ENCODE data around the gene TAF7L.

Gene TAF7L

GRCh38 chrX:101223226-101223625, 67.9 kb downstream of the TAF7L start:
- no peaks in the 10 kb centered on the region for H3K27me3 ChIP-seq (ENCODE audit: low read length)
- H3K79me2 ChIP-seq (ENCODE audit: insufficient read depth, low read length) = no peaks in the 10 kb centered on the region
- H3K4me2 ChIP-seq (ENCODE audit: low read depth, low read length, poor library complexity, severe bottlenecking) = no peak overlapping the region
- no peaks in the 10 kb centered on the region for H3K36me3 ChIP-seq (ENCODE audit: low read length)
- H3K9ac ChIP-seq (ENCODE audit: low read length) = no peak overlapping the region
- H3K9me3 ChIP-seq (ENCODE audit: insufficient read depth, low read length) = no peaks in the 10 kb centered on the region
- no peak overlapping the region for H3K27ac ChIP-seq (ENCODE audit: low read depth, low read length)
- no peaks in the 10 kb centered on the region for H3F3A ChIP-seq (ENCODE audit: insufficient read depth)
- no peak overlapping the region for H2AFZ ChIP-seq (ENCODE audit: low read depth, low read length, severe bottlenecking)
- no peaks in the 10 kb centered on the region for H3K9me2 ChIP-seq (replicated peaks; ENCODE audit: insufficient read depth, low read length)
- no peaks in the 10 kb centered on the region for H4K20me1 ChIP-seq (ENCODE audit: low read depth, low read length)
- no peak overlapping the region for H3K4me3 ChIP-seq (ENCODE audit: insufficient read depth, low read length, poor library complexity, severe bottlenecking)
- no peak for TF ChIP-seq EZH2phosphoT487 (conservative IDR thresholded peaks at IDR 0.05; ENCODE audit: low read length)
- no peak for TF ChIP-seq CTCF (IDR thresholded peaks at IDR 0.05; ENCODE audit: insufficient read depth, low read length, poor library complexity, severe bottlenecking)

DNA sequence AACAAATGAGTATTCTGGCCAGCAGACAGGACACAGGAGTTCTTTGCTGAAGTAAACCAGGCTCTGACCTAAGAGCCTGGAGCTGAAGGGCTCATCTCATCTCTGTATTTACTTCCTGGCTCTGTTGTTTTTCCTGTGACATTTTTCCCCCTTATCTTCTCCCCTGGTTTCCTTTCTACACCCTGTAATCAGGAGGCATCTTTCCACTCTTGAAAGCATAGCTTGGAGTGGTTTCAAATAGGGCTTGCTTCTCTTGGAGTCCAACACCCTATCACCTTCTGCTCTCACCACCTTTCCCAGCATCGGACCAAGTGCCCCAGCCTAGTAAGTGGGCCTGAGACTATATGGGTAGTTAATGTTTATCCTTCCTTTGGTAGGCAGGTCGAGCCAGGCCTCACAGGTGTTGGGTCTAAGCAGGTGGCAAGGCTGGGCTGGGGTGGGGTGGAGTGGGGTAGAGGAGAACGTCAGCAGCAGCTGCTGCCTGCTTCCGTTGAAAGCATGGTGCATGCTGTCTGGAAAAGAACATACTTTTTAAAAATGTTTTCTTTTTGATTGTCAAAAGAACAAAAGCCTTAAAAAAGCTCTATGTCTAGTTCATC, 70.4 kb downstream of the TAF7L start:
- H3K9ac ChIP-seq (ENCODE audit: low read length) = no peak overlapping the region
- H3K27ac ChIP-seq (ENCODE audit: low read depth, low read length) = no peak overlapping the region
- no peaks in the 10 kb centered on the region for H3K9me3 ChIP-seq (ENCODE audit: insufficient read depth, low read length)
- H3K9me2 ChIP-seq (replicated peaks; ENCODE audit: insufficient read depth, low read length) = no peaks in the 10 kb centered on the region
- no peak overlapping the region for H2AFZ ChIP-seq (ENCODE audit: low read depth, low read length, severe bottlenecking)
- H3K4me3 ChIP-seq (ENCODE audit: insufficient read depth, low read length, poor library complexity, severe bottlenecking) = no peak overlapping the region
- TF ChIP-seq CTCF (IDR thresholded peaks at IDR 0.05; ENCODE audit: insufficient read depth, low read length, poor library complexity, severe bottlenecking) (no peak), EZH2phosphoT487 (conservative IDR thresholded peaks at IDR 0.05; ENCODE audit: low read length) (no peak)
- no peak overlapping the region for H3K4me2 ChIP-seq (ENCODE audit: low read depth, low read length, poor library complexity, severe bottlenecking)
- H3K36me3 ChIP-seq (ENCODE audit: low read length) = no peaks in the 10 kb centered on the region
- no peaks in the 10 kb centered on the region for H3K27me3 ChIP-seq (ENCODE audit: low read length)
- H4K20me1 ChIP-seq (ENCODE audit: low read depth, low read length) = no peaks in the 10 kb centered on the region
- no peaks in the 10 kb centered on the region for H3K79me2 ChIP-seq (ENCODE audit: insufficient read depth, low read length)
- H3F3A ChIP-seq (ENCODE audit: insufficient read depth) = no peaks in the 10 kb centered on the region

- Histone ChIP-seq H3F3A (ENCODE audit: insufficient read depth) (no peaks in the 10 kb centered on the region), H2AFZ (ENCODE audit: low read depth, low read length, severe bottlenecking) (no peak overlapping the region), H3K27me3 (ENCODE audit: low read length) (no peaks in the 10 kb centered on the region), H3K9me2 (replicated peaks; ENCODE audit: insufficient read depth, low read length) (no peaks in the 10 kb centered on the region), H3K79me2 (ENCODE audit: insufficient read depth, low read length) (no peaks in the 10 kb centered on the region), H3K27ac (ENCODE audit: low read depth, low read length) (no peak overlapping the region), H3K4me2 (ENCODE audit: low read depth, low read length, poor library complexity, severe bottlenecking) (no peak overlapping the region), H4K20me1 (ENCODE audit: low read depth, low read length) (no peaks in the 10 kb centered on the region), H3K36me3 (ENCODE audit: low read length) (no peaks in the 10 kb centered on the region), H3K9me3 (ENCODE audit: insufficient read depth, low read length) (no peaks in the 10 kb centered on the region), H3K4me3 (ENCODE audit: insufficient read depth, low read length, poor library complexity, severe bottlenecking) (no peak overlapping the region), H3K9ac (ENCODE audit: low read length) (no peak overlapping the region)
- TF ChIP-seq EZH2phosphoT487 (conservative IDR thresholded peaks at IDR 0.05; ENCODE audit: low read length) = no peak
- TF ChIP-seq CTCF (IDR thresholded peaks at IDR 0.05; ENCODE audit: insufficient read depth, low read length, poor library complexity, severe bottlenecking) = no peak
These were observed 71.2 kb downstream of the TAF7L start for GRCh38 chrX:101219864-101220346.

All from SU-DHL-6 (cell line).